ENCODE measurements around the gene TRIM71. TPM values are rescaled to one million over a fixed set of nuclear protein-coding genes. Genes with fewer than 3 reads are reported as not detected.

The TRIM71 gene
- total and polyA plus RNA-seq, 3 experiments from 2014 or later, result 0.02 to 0.07 TPM; not detected in 1

GRCh38 chr3:32885283-32885901 lies 67.6 kb downstream of the TRIM71 start:
- Mint-ChIP-seq H3K27me3 (no peaks in the 10 kb centered on the region), H3K4me1 (peaks cover 6 to 12% (median 11%) of the 10 kb centered on the region in 3 donors), H3K36me3 (no peaks in the 10 kb centered on the region), H3K9me3 (no peaks in the 10 kb centered on the region), H3K27ac (no peak overlapping the region), H3K4me3 (no peak overlapping the region)
- no peak overlapping the region for H3K4me3 ChIP-seq (ENCODE audit: low read length)
- H3K36me3 ChIP-seq (ENCODE audit: insufficient read depth, low read length), result no peaks in the 10 kb centered on the region
- H3K9me3 ChIP-seq (ENCODE audit: low read length), result no peaks in the 10 kb centered on the region
- no peaks in the 10 kb centered on the region for H3K27me3 ChIP-seq (ENCODE audit: insufficient read depth, low read length, poor library complexity, severe bottlenecking)
- peaks cover 9% of the 10 kb centered on the region for H3K4me1 ChIP-seq (ENCODE audit: insufficient read depth, low read length)
- H3K27ac ChIP-seq (ENCODE audit: low read depth, low read length), result no peak overlapping the region
- ChIA-PET POLR2A (no interaction called here), CTCF (no interaction called here)
- no peak for DNase-seq

DNA sequence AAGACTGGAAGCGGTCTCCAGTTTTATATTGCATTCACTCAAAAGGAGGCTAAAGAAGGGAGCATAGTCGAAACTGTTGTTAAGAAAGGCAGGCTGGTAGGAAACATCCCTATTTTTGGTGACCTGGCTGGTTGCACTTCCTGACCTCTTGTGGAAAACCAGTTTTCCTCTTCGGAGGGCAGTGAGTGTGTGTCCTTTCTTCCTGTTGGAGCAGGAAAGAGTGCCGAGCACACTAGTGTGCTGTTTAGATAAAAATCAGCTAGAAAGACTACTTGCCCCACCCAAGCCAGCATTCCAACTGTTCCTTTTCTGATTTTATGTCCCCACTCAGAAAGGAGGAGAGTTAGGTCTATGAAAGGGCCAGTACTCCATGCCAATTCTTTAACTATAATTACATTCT lies 68.5 kb downstream of the TRIM71 start:
- Histone ChIP-seq H3K27ac (ENCODE audit: low read depth, low read length) (no peak overlapping the region), H3K4me3 (ENCODE audit: low read length) (no peak overlapping the region), H3K9me3 (ENCODE audit: low read length) (no peaks in the 10 kb centered on the region), H3K27me3 (ENCODE audit: insufficient read depth, low read length, poor library complexity, severe bottlenecking) (no peaks in the 10 kb centered on the region), H3K4me1 (ENCODE audit: insufficient read depth, low read length) (peaks cover 9% of the 10 kb centered on the region), H3K36me3 (ENCODE audit: insufficient read depth, low read length) (no peaks in the 10 kb centered on the region)
- Mint-ChIP-seq H3K4me3 (no peak overlapping the region), H3K4me1 (peaks cover 6 to 12% (median 11%) of the 10 kb centered on the region in 3 donors), H3K9me3 (no peaks in the 10 kb centered on the region), H3K27me3 (no peaks in the 10 kb centered on the region), H3K36me3 (no peaks in the 10 kb centered on the region), H3K27ac (no peak overlapping the region)
- no peak for DNase-seq
- ChIA-PET POLR2A (no interaction called here), CTCF (no interaction called here)

- H3K36me3 ChIP-seq (ENCODE audit: insufficient read depth, low read length), result no peaks in the 10 kb centered on the region
- H3K4me3 ChIP-seq (ENCODE audit: low read length), result no peak overlapping the region
- H3K4me3 Mint-ChIP-seq, result no peak overlapping the region
- peaks cover 0 to 2% of the 10 kb centered on the region in 2 donors for H3K27me3 Mint-ChIP-seq
- H3K27me3 ChIP-seq (ENCODE audit: insufficient read depth, low read length, poor library complexity, severe bottlenecking), result peaks cover 3% of the 10 kb centered on the region
- no peaks in the 10 kb centered on the region for H3K9me3 Mint-ChIP-seq
- DNase-seq, result no peak
- ChIA-PET POLR2A (no interaction called here), CTCF (no interaction called here)
- H3K27ac ChIP-seq (ENCODE audit: low read depth, low read length), result no peak overlapping the region
- H3K9me3 ChIP-seq (ENCODE audit: low read length), result no peaks in the 10 kb centered on the region
- H3K36me3 Mint-ChIP-seq, result no peaks in the 10 kb centered on the region
- peaks cover 9% of the 10 kb centered on the region for H3K4me1 ChIP-seq (ENCODE audit: insufficient read depth, low read length)
- H3K27ac Mint-ChIP-seq, result no peak overlapping the region
- H3K4me1 Mint-ChIP-seq, result peaks cover 6 to 12% (median 11%) of the 10 kb centered on the region in 3 donors
Observed at GRCh38 chr3:32886911-32887310, 69.1 kb downstream of the TRIM71 start.

- CTCF ChIA-PET, result interaction anchor here (0.9 kb wide), 1 partner anchor 10 kb away, joined by 3 read pairs; no protein-coding TSS in a partner anchor
- DNase-seq, result no peak
Observed at GRCh38 chr3:32888739-32889138, 70.9 kb downstream of the TRIM71 start.

GRCh38 chr3:32890420-32891276 lies 72.9 kb downstream of the TRIM71 start:
- Mint-ChIP-seq H3K27ac (no peak overlapping the region), H3K4me1 (no peaks in the 10 kb centered on the region), H3K36me3 (no peaks in the 10 kb centered on the region), H3K4me3 (no peak overlapping the region), H3K9me3 (no peaks in the 10 kb centered on the region), H3K27me3 (peaks cover 8 to 27% of the 10 kb centered on the region in 2 donors)
- no peaks in the 10 kb centered on the region for H3K9me3 ChIP-seq (ENCODE audit: low read length)
- POLR2A ChIA-PET, result no interaction called here
- peaks cover 3% of the 10 kb centered on the region for H3K27me3 ChIP-seq (ENCODE audit: insufficient read depth, low read length, poor library complexity, severe bottlenecking)
- H3K36me3 ChIP-seq (ENCODE audit: insufficient read depth, low read length), result no peaks in the 10 kb centered on the region
- H3K27ac ChIP-seq (ENCODE audit: low read depth, low read length), result no peak overlapping the region
- DNase-seq, result no peak
- no peaks in the 10 kb centered on the region for H3K4me1 ChIP-seq (ENCODE audit: insufficient read depth, low read length)
- no peak overlapping the region for H3K4me3 ChIP-seq (ENCODE audit: low read length)
- CTCF ChIA-PET, result interaction anchor here (1.4 kb wide), 1 partner anchor 13 kb away, joined by 3 read pairs; no protein-coding TSS in a partner anchor

More at GRCh38 chr3:32888739-32889138, 70.9 kb downstream of the TRIM71 start:
- Mint-ChIP-seq H3K4me1 (no peaks in the 10 kb centered on the region), H3K27me3 (peaks cover 3 to 8% of the 10 kb centered on the region in 2 donors), H3K4me3 (no peak overlapping the region), H3K9me3 (no peaks in the 10 kb centered on the region), H3K27ac (no peak overlapping the region), H3K36me3 (no peaks in the 10 kb centered on the region)
- Histone ChIP-seq H3K27ac (ENCODE audit: low read depth, low read length) (no peak overlapping the region), H3K9me3 (ENCODE audit: low read length) (no peaks in the 10 kb centered on the region), H3K27me3 (ENCODE audit: insufficient read depth, low read length, poor library complexity, severe bottlenecking) (peaks cover 3% of the 10 kb centered on the region), H3K36me3 (ENCODE audit: insufficient read depth, low read length) (no peaks in the 10 kb centered on the region), H3K4me3 (ENCODE audit: low read length) (no peak overlapping the region), H3K4me1 (ENCODE audit: insufficient read depth, low read length) (no peaks in the 10 kb centered on the region)
- POLR2A ChIA-PET, result no interaction called here

DNA sequence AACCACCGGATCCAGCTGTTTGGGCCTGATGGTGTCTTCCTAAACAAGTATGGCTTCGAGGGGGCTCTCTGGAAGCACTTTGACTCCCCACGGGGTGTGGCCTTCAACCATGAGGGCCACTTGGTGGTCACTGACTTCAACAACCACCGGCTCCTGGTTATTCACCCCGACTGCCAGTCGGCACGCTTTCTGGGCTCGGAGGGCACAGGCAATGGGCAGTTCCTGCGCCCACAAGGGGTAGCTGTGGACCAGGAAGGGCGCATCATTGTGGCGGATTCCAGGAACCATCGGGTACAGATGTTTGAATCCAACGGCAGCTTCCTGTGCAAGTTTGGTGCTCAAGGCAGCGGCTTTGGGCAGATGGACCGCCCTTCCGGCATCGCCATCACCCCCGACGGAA lies 73.6 kb downstream of the TRIM71 start:
- no peaks in the 10 kb centered on the region for H3K4me1 ChIP-seq (ENCODE audit: insufficient read depth, low read length)
- POLR2A ChIA-PET, result no interaction called here

DNA sequence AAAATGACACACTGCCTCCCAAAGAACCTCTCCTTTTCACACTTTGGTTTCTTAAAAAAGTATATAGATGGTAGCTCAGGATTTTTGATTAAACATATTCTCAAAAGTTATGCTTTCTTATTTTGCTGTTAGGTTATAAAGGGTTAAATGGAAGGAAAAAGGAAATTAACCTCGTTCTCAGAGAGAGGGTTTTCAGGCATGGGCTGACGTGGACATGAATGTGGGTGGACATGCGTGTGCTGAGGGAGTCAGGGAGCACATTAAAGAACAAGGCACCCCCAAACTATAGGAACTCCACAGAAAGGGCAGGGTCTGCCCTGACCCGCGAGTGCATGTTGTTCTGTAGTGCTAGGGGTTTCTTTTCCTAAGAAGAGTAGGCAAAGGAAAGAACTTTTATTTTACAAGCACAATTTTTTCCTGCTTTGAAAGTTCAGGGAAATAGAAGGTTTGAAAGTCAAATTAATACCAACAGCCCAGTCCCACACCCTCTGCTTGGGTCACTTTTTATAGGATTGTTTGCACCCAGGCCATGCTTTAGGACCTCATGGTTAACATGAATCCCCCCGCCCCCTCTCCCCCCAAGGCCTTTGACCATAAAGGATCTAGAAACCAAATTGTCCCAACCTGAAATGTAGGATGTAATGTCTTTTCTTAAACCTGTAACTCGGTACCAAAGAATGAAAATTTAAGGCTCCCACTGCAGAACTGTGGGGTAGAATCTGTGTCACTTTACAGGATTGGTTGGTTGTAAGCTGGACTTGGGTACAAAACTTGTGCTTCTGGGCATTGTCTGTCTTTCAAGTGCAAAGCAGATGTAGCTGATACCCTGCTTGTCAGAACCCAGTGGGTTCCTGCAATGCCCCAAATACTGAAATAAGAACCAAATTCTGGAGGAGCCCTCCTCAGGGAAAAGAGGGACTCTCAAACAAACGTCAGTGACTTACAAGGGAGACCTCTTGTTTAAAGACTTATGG lies 75.1 kb downstream of the TRIM71 start:
- Histone ChIP-seq H3K36me3 (ENCODE audit: insufficient read depth, low read length) (no peaks in the 10 kb centered on the region), H3K9me3 (ENCODE audit: low read length) (no peaks in the 10 kb centered on the region), H3K27ac (ENCODE audit: low read depth, low read length) (no peak overlapping the region), H3K4me3 (ENCODE audit: low read length) (no peak overlapping the region), H3K4me1 (ENCODE audit: insufficient read depth, low read length) (no peaks in the 10 kb centered on the region), H3K27me3 (ENCODE audit: insufficient read depth, low read length, poor library complexity, severe bottlenecking) (peaks cover 3% of the 10 kb centered on the region)
- peaks cover 12 to 38% of the 10 kb centered on the region in 2 donors for H3K27me3 Mint-ChIP-seq
- H3K27ac Mint-ChIP-seq, result no peak overlapping the region
- no peaks in the 10 kb centered on the region for H3K9me3 Mint-ChIP-seq
- POLR2A ChIA-PET, result no interaction called here
- CTCF ChIA-PET, result no interaction called here
- no peaks in the 10 kb centered on the region for H3K4me1 Mint-ChIP-seq
- H3K36me3 Mint-ChIP-seq, result no peaks in the 10 kb centered on the region
- DNase-seq, result no peak
- H3K4me3 Mint-ChIP-seq, result no peak overlapping the region

More for the DNA sequence above, 73.6 kb downstream of the TRIM71 start:
- CTCF ChIA-PET, result interaction anchor here (1.4 kb wide), 1 partner anchor 12 kb away, joined by 3 read pairs; no protein-coding TSS in a partner anchor
- no peak overlapping the region for H3K4me3 Mint-ChIP-seq
- H3K36me3 Mint-ChIP-seq, result no peaks in the 10 kb centered on the region
- Histone ChIP-seq H3K4me3 (ENCODE audit: low read length) (no peak overlapping the region), H3K27ac (ENCODE audit: low read depth, low read length) (no peak overlapping the region), H3K36me3 (ENCODE audit: insufficient read depth, low read length) (no peaks in the 10 kb centered on the region), H3K9me3 (ENCODE audit: low read length) (no peaks in the 10 kb centered on the region), H3K27me3 (ENCODE audit: insufficient read depth, low read length, poor library complexity, severe bottlenecking) (peaks cover 3% of the 10 kb centered on the region)
- H3K4me1 Mint-ChIP-seq, result no peaks in the 10 kb centered on the region
- H3K27ac Mint-ChIP-seq, result no peak overlapping the region
- peaks cover 8 to 30% of the 10 kb centered on the region in 2 donors for H3K27me3 Mint-ChIP-seq
- H3K9me3 Mint-ChIP-seq, result no peaks in the 10 kb centered on the region
- DNase-seq, result no peak
